Measurements from ENCODE around the gene ARID1B. TPM values are rescaled to one million over a fixed set of nuclear protein-coding genes. Genes with fewer than 3 reads are reported as not detected.

Gene ARID1B
- total RNA-seq, 4 donors from 2014 or later, result 70.5 to 135 (median 78.2) TPM

- DNase-seq (ENCODE audit: low spot score) (no peak), ATAC-seq (ENCODE audit: low FRiP score) (no peak)
- TF ChIP-seq CTCF (IDR thresholded peaks at IDR 0.05), result no peak
Observed at GRCh38 chr6:156877126-156877863, 100.1 kb downstream of the ARID1B start.

- no peak for DNase-seq (ENCODE audit: low spot score)
- no peak for ATAC-seq (ENCODE audit: low FRiP score)
- no peak for TF ChIP-seq CTCF (IDR thresholded peaks at IDR 0.05)
Observed at GRCh38 chr6:156878681-156879080, 101.5 kb downstream of the ARID1B start.

- ATAC-seq (ENCODE audit: low FRiP score) (no peak), DNase-seq (ENCODE audit: low spot score) (no peak)
- TF ChIP-seq CTCF (IDR thresholded peaks at IDR 0.05), result no peak
Observed at GRCh38 chr6:156879186-156879585, 102.0 kb downstream of the ARID1B start.

- ATAC-seq (ENCODE audit: low FRiP score) (no peak), DNase-seq (ENCODE audit: low spot score) (no peak)
- no peak for TF ChIP-seq CTCF (IDR thresholded peaks at IDR 0.05)
Observed at GRCh38 chr6:156879591-156879990, 102.4 kb downstream of the ARID1B start.

- TF ChIP-seq CTCF (IDR thresholded peaks at IDR 0.05), result no peak
- DNase-seq (ENCODE audit: low spot score) (no peak), ATAC-seq (ENCODE audit: low FRiP score) (no peak)
Observed at GRCh38 chr6:156880913-156881312, 103.7 kb downstream of the ARID1B start.

- no peak for DNase-seq (ENCODE audit: low spot score)
- no peak for ATAC-seq (ENCODE audit: low FRiP score)
- no peak for TF ChIP-seq CTCF (IDR thresholded peaks at IDR 0.05)
Observed at GRCh38 chr6:156881687-156882629, 104.8 kb downstream of the ARID1B start.
